Measurements from ENCODE around the gene LRRN2. TPM values are rescaled to one million over a fixed set of nuclear protein-coding genes. Genes with fewer than 3 reads are reported as not detected.
A peak's percentile ranks its signal among the peaks of the same experiment; 100 is the strongest.

The LRRN2 gene
- total RNA-seq, result 2.1 TPM

- H3K27ac ChIP-seq (ENCODE audit: low read depth, low read length), result no peak within 1 kb of the TSS
- H3K4me3 ChIP-seq (ENCODE audit: low read length in 3 of 3), result peak within 1 kb of the TSS; percentile 56 to 65 (median 59)
- H3K9ac ChIP-seq (ENCODE audit: low read depth in 1 of 3, low read length in 3 of 3), result peak within 1 kb of the TSS in 1 of 3 donors; percentile 50
- H3K4me1 ChIP-seq (ENCODE audit: control insufficient read depth in 3 of 3, insufficient read depth in 3 of 3, low read length in 3 of 3), result peaks cover 9 to 14% (median 14%) of the 10 kb centered on the region in 3 donors
- no peaks in the 10 kb centered on the region for H3K36me3 ChIP-seq (ENCODE audit: control insufficient read depth in 3 of 3, insufficient read depth in 3 of 3, low read length in 3 of 3)
- peaks cover 9 to 39% (median 34%) of the 10 kb centered on the region in 3 donors for H3K27me3 ChIP-seq (ENCODE audit: control insufficient read depth in 3 of 3, insufficient read depth in 3 of 3, low read length in 3 of 3)
- H3K9me3 ChIP-seq (ENCODE audit: control insufficient read depth in 3 of 3, low read length in 3 of 3), result no peaks in the 10 kb centered on the region
Observed at GRCh38 chr1:204685236-204686006, at the start of gene LRRN2. Gene LRRN2 (minus strand): TSS chr1:204685738. CDS start chr1:204619992, 65,746 bp downstream.

GRCh38 chr1:204735042-204735441, 49.5 kb upstream of the LRRN2 start:
- no peaks in the 10 kb centered on the region for H3K36me3 ChIP-seq (ENCODE audit: control insufficient read depth in 3 of 3, insufficient read depth in 3 of 3, low read length in 3 of 3)
- no peaks in the 10 kb centered on the region for H3K4me1 ChIP-seq (ENCODE audit: control insufficient read depth in 3 of 3, insufficient read depth in 3 of 3, low read length in 3 of 3)
- no peak overlapping the region for H3K9ac ChIP-seq (ENCODE audit: low read depth in 1 of 3, low read length in 3 of 3)
- no peak overlapping the region for H3K27ac ChIP-seq (ENCODE audit: low read depth, low read length)
- H3K9me3 ChIP-seq (ENCODE audit: control insufficient read depth in 3 of 3, low read length in 3 of 3), result peaks cover 0 to 10% (median 0%) of the 10 kb centered on the region in 3 donors
- no peak overlapping the region for H3K4me3 ChIP-seq (ENCODE audit: low read length in 3 of 3)
- H3K27me3 ChIP-seq (ENCODE audit: control insufficient read depth in 3 of 3, insufficient read depth in 3 of 3, low read length in 3 of 3), result peaks cover 17 to 31% (median 18%) of the 10 kb centered on the region in 3 donors

- peaks cover 0 to 7% (median 0%) of the 10 kb centered on the region in 3 donors for H3K9me3 ChIP-seq (ENCODE audit: control insufficient read depth in 3 of 3, low read length in 3 of 3)
- no peak overlapping the region for H3K9ac ChIP-seq (ENCODE audit: low read depth in 1 of 3, low read length in 3 of 3)
- no peaks in the 10 kb centered on the region for H3K4me1 ChIP-seq (ENCODE audit: control insufficient read depth in 3 of 3, insufficient read depth in 3 of 3, low read length in 3 of 3)
- no peak overlapping the region for H3K27ac ChIP-seq (ENCODE audit: low read depth, low read length)
- H3K4me3 ChIP-seq (ENCODE audit: low read length in 3 of 3), result no peak overlapping the region
- peaks cover 17 to 33% (median 22%) of the 10 kb centered on the region in 3 donors for H3K27me3 ChIP-seq (ENCODE audit: control insufficient read depth in 3 of 3, insufficient read depth in 3 of 3, low read length in 3 of 3)
- no peaks in the 10 kb centered on the region for H3K36me3 ChIP-seq (ENCODE audit: control insufficient read depth in 3 of 3, insufficient read depth in 3 of 3, low read length in 3 of 3)
Observed at GRCh38 chr1:204733869-204734596, 48.5 kb upstream of the LRRN2 start.

GRCh38 chr1:204733289-204733688, 47.8 kb upstream of the LRRN2 start:
- H3K4me1 ChIP-seq (ENCODE audit: control insufficient read depth in 3 of 3, insufficient read depth in 3 of 3, low read length in 3 of 3), result no peaks in the 10 kb centered on the region
- no peaks in the 10 kb centered on the region for H3K36me3 ChIP-seq (ENCODE audit: control insufficient read depth in 3 of 3, insufficient read depth in 3 of 3, low read length in 3 of 3)
- no peak overlapping the region for H3K27ac ChIP-seq (ENCODE audit: low read depth, low read length)
- peaks cover 0 to under 1% (median 0%) of the 10 kb centered on the region in 3 donors for H3K9me3 ChIP-seq (ENCODE audit: control insufficient read depth in 3 of 3, low read length in 3 of 3)
- H3K9ac ChIP-seq (ENCODE audit: low read depth in 1 of 3, low read length in 3 of 3), result no peak overlapping the region
- H3K27me3 ChIP-seq (ENCODE audit: control insufficient read depth in 3 of 3, insufficient read depth in 3 of 3, low read length in 3 of 3), result peaks cover 17 to 33% (median 22%) of the 10 kb centered on the region in 3 donors
- no peak overlapping the region for H3K4me3 ChIP-seq (ENCODE audit: low read length in 3 of 3)

- Histone ChIP-seq H3K27me3 (ENCODE audit: control insufficient read depth in 3 of 3, insufficient read depth in 3 of 3, low read length in 3 of 3) (peaks cover 17 to 33% (median 22%) of the 10 kb centered on the region in 3 donors), H3K9ac (ENCODE audit: low read depth in 1 of 3, low read length in 3 of 3) (no peak overlapping the region), H3K4me1 (ENCODE audit: control insufficient read depth in 3 of 3, insufficient read depth in 3 of 3, low read length in 3 of 3) (no peaks in the 10 kb centered on the region), H3K36me3 (ENCODE audit: control insufficient read depth in 3 of 3, insufficient read depth in 3 of 3, low read length in 3 of 3) (no peaks in the 10 kb centered on the region), H3K4me3 (ENCODE audit: low read length in 3 of 3) (no peak overlapping the region), H3K9me3 (ENCODE audit: control insufficient read depth in 3 of 3, low read length in 3 of 3) (no peaks in the 10 kb centered on the region), H3K27ac (ENCODE audit: low read depth, low read length) (no peak overlapping the region)
Observed at GRCh38 chr1:204731985-204732575, 46.5 kb upstream of the LRRN2 start.

GRCh38 chr1:204731509-204731908, 46.0 kb upstream of the LRRN2 start:
- no peaks in the 10 kb centered on the region for H3K36me3 ChIP-seq (ENCODE audit: control insufficient read depth in 3 of 3, insufficient read depth in 3 of 3, low read length in 3 of 3)
- no peak overlapping the region for H3K27ac ChIP-seq (ENCODE audit: low read depth, low read length)
- H3K4me3 ChIP-seq (ENCODE audit: low read length in 3 of 3), result no peak overlapping the region
- peaks cover 15 to 33% (median 22%) of the 10 kb centered on the region in 3 donors for H3K27me3 ChIP-seq (ENCODE audit: control insufficient read depth in 3 of 3, insufficient read depth in 3 of 3, low read length in 3 of 3)
- no peaks in the 10 kb centered on the region for H3K9me3 ChIP-seq (ENCODE audit: control insufficient read depth in 3 of 3, low read length in 3 of 3)
- no peak overlapping the region for H3K9ac ChIP-seq (ENCODE audit: low read depth in 1 of 3, low read length in 3 of 3)
- no peaks in the 10 kb centered on the region for H3K4me1 ChIP-seq (ENCODE audit: control insufficient read depth in 3 of 3, insufficient read depth in 3 of 3, low read length in 3 of 3)

- Histone ChIP-seq H3K27ac (ENCODE audit: low read depth, low read length) (no peak overlapping the region), H3K4me1 (ENCODE audit: control insufficient read depth in 3 of 3, insufficient read depth in 3 of 3, low read length in 3 of 3) (no peaks in the 10 kb centered on the region), H3K9ac (ENCODE audit: low read depth in 1 of 3, low read length in 3 of 3) (no peak overlapping the region), H3K4me3 (ENCODE audit: low read length in 3 of 3) (no peak overlapping the region), H3K9me3 (ENCODE audit: control insufficient read depth in 3 of 3, low read length in 3 of 3) (no peaks in the 10 kb centered on the region), H3K36me3 (ENCODE audit: control insufficient read depth in 3 of 3, insufficient read depth in 3 of 3, low read length in 3 of 3) (no peaks in the 10 kb centered on the region), H3K27me3 (ENCODE audit: control insufficient read depth in 3 of 3, insufficient read depth in 3 of 3, low read length in 3 of 3) (peaks cover 15 to 38% (median 26%) of the 10 kb centered on the region in 3 donors)
Observed at GRCh38 chr1:204730826-204731459, 45.4 kb upstream of the LRRN2 start.

GRCh38 chr1:204729516-204729915, 44.0 kb upstream of the LRRN2 start:
- no peak overlapping the region for H3K9ac ChIP-seq (ENCODE audit: low read depth in 1 of 3, low read length in 3 of 3)
- H3K36me3 ChIP-seq (ENCODE audit: control insufficient read depth in 3 of 3, insufficient read depth in 3 of 3, low read length in 3 of 3), result no peaks in the 10 kb centered on the region
- H3K27me3 ChIP-seq (ENCODE audit: control insufficient read depth in 3 of 3, insufficient read depth in 3 of 3, low read length in 3 of 3), result peaks cover 15 to 38% (median 28%) of the 10 kb centered on the region in 3 donors
- H3K9me3 ChIP-seq (ENCODE audit: control insufficient read depth in 3 of 3, low read length in 3 of 3), result no peaks in the 10 kb centered on the region
- no peak overlapping the region for H3K4me3 ChIP-seq (ENCODE audit: low read length in 3 of 3)
- no peak overlapping the region for H3K27ac ChIP-seq (ENCODE audit: low read depth, low read length)
- no peaks in the 10 kb centered on the region for H3K4me1 ChIP-seq (ENCODE audit: control insufficient read depth in 3 of 3, insufficient read depth in 3 of 3, low read length in 3 of 3)

GRCh38 chr1:204728456-204728855, 42.9 kb upstream of the LRRN2 start:
- H3K4me3 ChIP-seq (ENCODE audit: low read length in 3 of 3), result no peak overlapping the region
- H3K36me3 ChIP-seq (ENCODE audit: control insufficient read depth in 3 of 3, insufficient read depth in 3 of 3, low read length in 3 of 3), result no peaks in the 10 kb centered on the region
- no peak overlapping the region for H3K9ac ChIP-seq (ENCODE audit: low read depth in 1 of 3, low read length in 3 of 3)
- H3K4me1 ChIP-seq (ENCODE audit: control insufficient read depth in 3 of 3, insufficient read depth in 3 of 3, low read length in 3 of 3), result no peaks in the 10 kb centered on the region
- H3K9me3 ChIP-seq (ENCODE audit: control insufficient read depth in 3 of 3, low read length in 3 of 3), result no peaks in the 10 kb centered on the region
- H3K27ac ChIP-seq (ENCODE audit: low read depth, low read length), result no peak overlapping the region
- H3K27me3 ChIP-seq (ENCODE audit: control insufficient read depth in 3 of 3, insufficient read depth in 3 of 3, low read length in 3 of 3), result peaks cover 11 to 30% (median 24%) of the 10 kb centered on the region in 3 donors

All from skeletal muscle tissue (tissue), 4 donors.